Effector memory CD4-positive, alpha-beta T cell (primary cell): ENCODE measurements around the gene RNF167.

ENCODE experiments used
- DNase-seq, 3 donors: peaks; one replicate each; pipeline ENCODE4 v3.0.0-alpha.2; 2020
- H3K27ac ChIP-seq: 2 replicates; pipeline ENCODE4 v1.7.0; 2013; ENCODE audit warnings: mild to moderate bottlenecking, low read length, moderate library complexity; ENCODE audit not compliant: insufficient read depth, poor library complexity, severe bottlenecking
- H3K27me3 ChIP-seq: replicated peaks from 2 replicates; pipeline ENCODE4 v1.7.0; 2013; ENCODE audit warnings: mild to moderate bottlenecking, low read length; ENCODE audit not compliant: insufficient read depth, control insufficient read depth, poor library complexity, severe bottlenecking
- H3K36me3 ChIP-seq: 2 replicates; pipeline ENCODE4 v1.7.0; 2013; ENCODE audit warnings: mild to moderate bottlenecking, low read length, moderate library complexity; ENCODE audit not compliant: control insufficient read depth, insufficient read depth
- H3K4me1 ChIP-seq: 2 replicates; pipeline ENCODE4 v1.7.0; 2013; ENCODE audit warnings: low read length, mild to moderate bottlenecking; ENCODE audit not compliant: control insufficient read depth, insufficient read depth, poor library complexity, severe bottlenecking
- H3K4me3 ChIP-seq: 2 replicates; pipeline ENCODE4 v1.7.0; 2013; ENCODE audit warnings: low read length, low read depth, mild to moderate bottlenecking; ENCODE audit not compliant: insufficient read depth, poor library complexity, severe bottlenecking
- H3K9me3 ChIP-seq: 2 replicates; pipeline ENCODE4 v1.7.0; 2013; ENCODE audit warnings: mild to moderate bottlenecking, low read length, moderate library complexity; ENCODE audit not compliant: control insufficient read depth

RNF167 gene

GRCh38 chr17:4938688-4939545 lies 1.2 kb upstream of the RNF167 start:
- H3K36me3 ChIP-seq, result peaks cover 34% of the 10 kb centered on the region
- peak overlapping the region; percentile 73 for H3K4me3 ChIP-seq
- H3K9me3 ChIP-seq, result no peaks in the 10 kb centered on the region
- no peaks in the 10 kb centered on the region for H3K27me3 ChIP-seq
- H3K4me1 ChIP-seq, result peaks cover 39% of the 10 kb centered on the region
- DNase-seq, result no peak
- H3K27ac ChIP-seq, result peak overlapping the region; percentile 74

- Histone ChIP-seq H3K4me3 (peak overlapping the region; percentile 73), H3K27ac (peak overlapping the region; percentile 74), H3K4me1 (peaks cover 39% of the 10 kb centered on the region), H3K36me3 (peaks cover 37% of the 10 kb centered on the region), H3K27me3 (no peaks in the 10 kb centered on the region), H3K9me3 (no peaks in the 10 kb centered on the region)
- no peak for DNase-seq
Observed at GRCh38 chr17:4939546-4939795, 597 bp upstream of the RNF167 start.

DNA sequence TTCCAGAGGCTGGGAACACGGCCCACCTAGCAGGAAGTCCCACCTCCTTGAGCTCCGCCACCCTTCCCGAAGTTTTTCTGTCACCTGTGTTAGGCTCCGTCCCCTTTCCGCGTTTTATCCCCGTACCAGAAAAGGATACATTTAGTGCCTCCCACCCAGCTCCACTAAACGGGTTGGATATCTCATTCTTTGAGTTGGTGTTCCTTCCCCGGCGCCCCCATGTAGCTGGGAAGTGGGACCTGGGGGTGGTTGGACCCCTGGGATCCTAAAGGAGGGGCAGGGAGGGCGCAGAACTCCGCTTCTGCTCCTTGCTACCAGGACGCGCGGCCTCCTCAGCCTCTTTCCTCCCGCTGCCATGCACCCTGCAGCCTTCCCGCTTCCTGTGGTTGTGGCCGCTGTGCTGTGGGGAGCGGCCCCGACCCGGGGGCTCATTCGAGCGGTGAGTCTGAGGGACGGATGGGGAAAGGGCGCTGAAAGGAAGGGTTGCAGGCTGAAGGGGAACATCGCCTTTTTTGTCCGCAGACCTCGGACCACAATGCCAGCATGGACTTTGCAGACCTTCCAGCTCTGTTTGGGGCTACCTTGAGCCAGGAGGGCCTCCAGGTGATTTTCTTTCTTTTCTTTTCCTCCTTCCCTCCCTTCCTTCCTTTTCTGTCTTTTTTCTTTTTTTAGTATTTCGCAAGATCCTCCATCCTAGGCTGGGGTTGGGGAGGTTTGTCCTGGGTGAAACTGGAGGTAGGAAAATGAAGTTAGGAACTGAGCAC lies 669 bp downstream of the RNF167 start:
- Histone ChIP-seq H3K27me3 (no peaks in the 10 kb centered on the region), H3K9me3 (no peaks in the 10 kb centered on the region), H3K36me3 (peaks cover 46% of the 10 kb centered on the region), H3K27ac (peak overlapping the region; percentile 93), H3K4me3 (peak overlapping the region; percentile 94), H3K4me1 (peaks cover 50% of the 10 kb centered on the region)
- peak; percentile 28 to 37 (median 29) for DNase-seq

- no peak for DNase-seq
- H3K4me3 ChIP-seq, result peak overlapping the region; percentile 94
- H3K27me3 ChIP-seq, result no peaks in the 10 kb centered on the region
- H3K36me3 ChIP-seq, result peaks cover 47% of the 10 kb centered on the region
- peak overlapping the region; percentile 93 for H3K27ac ChIP-seq
- peaks cover 55% of the 10 kb centered on the region for H3K4me1 ChIP-seq
- no peaks in the 10 kb centered on the region for H3K9me3 ChIP-seq
Observed at GRCh38 chr17:4941319-4941610, 1.2 kb downstream of the RNF167 start.

GRCh38 chr17:4942760-4943508 lies 2.9 kb downstream of the RNF167 start:
- Histone ChIP-seq H3K4me3 (no peak overlapping the region), H3K4me1 (peaks cover 59% of the 10 kb centered on the region), H3K27ac (peak overlapping the region; percentile 94), H3K36me3 (peaks cover 38% of the 10 kb centered on the region), H3K9me3 (no peaks in the 10 kb centered on the region), H3K27me3 (no peaks in the 10 kb centered on the region)
- no peak for DNase-seq

GRCh38 chr17:4944163-4944553 lies 4.1 kb downstream of the RNF167 start:
- Histone ChIP-seq H3K36me3 (peaks cover 33% of the 10 kb centered on the region), H3K9me3 (no peaks in the 10 kb centered on the region), H3K4me1 (peaks cover 57% of the 10 kb centered on the region), H3K27ac (peak overlapping the region; percentile 94), H3K27me3 (no peaks in the 10 kb centered on the region), H3K4me3 (peak overlapping the region; percentile 46)
- peak; percentile 33 to 52 (median 34) for DNase-seq

- peaks cover 60% of the 10 kb centered on the region for H3K4me1 ChIP-seq
- H3K9me3 ChIP-seq, result no peaks in the 10 kb centered on the region
- H3K27me3 ChIP-seq, result no peaks in the 10 kb centered on the region
- H3K27ac ChIP-seq, result peak overlapping the region; percentile 94
- peaks cover 33% of the 10 kb centered on the region for H3K36me3 ChIP-seq
- DNase-seq, result no peak
- H3K4me3 ChIP-seq, result peak overlapping the region; percentile 46
Observed at GRCh38 chr17:4944554-4945175, 4.6 kb downstream of the RNF167 start.

DNA sequence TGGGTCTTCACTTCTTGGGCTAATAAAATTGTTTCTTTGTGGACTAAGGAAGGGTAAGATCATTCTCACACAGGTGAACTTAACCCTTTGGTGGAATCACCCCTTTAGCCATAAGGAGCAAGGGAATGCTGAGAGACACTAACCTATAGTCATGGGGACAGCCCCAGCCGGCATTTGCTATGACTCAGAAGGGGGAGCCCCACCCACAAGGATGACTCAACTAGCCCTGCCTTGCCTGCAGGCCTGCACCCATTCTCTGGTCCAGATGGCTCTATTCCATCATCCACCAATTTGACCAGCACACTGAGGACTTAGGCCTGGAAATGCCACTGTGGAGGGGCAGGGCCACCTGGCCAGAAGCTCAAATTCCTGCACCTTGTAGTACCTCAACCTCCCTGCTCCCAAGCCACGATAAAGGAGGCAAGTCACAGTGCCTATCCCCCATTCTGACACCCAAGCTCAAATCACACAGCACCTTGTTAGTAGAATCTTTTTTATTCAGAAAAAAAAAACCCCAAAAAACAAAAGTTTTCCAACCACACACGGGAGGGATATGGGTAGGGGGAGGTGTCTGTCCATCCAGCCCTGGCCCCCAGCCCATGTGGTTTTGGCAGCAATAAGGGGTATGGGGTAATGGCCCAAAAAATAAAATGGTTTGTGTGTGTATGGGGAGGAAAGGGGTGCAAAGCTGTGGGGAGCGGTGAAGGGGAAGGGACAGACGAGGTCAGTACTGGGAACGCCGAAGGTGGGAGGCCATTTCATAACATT lies 5.3 kb downstream of the RNF167 start:
- H3K4me3 ChIP-seq, result peak overlapping the region; percentile 46
- H3K36me3 ChIP-seq, result peaks cover 33% of the 10 kb centered on the region
- peaks cover 64% of the 10 kb centered on the region for H3K4me1 ChIP-seq
- no peaks in the 10 kb centered on the region for H3K27me3 ChIP-seq
- H3K27ac ChIP-seq, result peak overlapping the region; percentile 94
- peak; percentile 56 to 71 (median 65) for DNase-seq
- H3K9me3 ChIP-seq, result no peaks in the 10 kb centered on the region

GRCh38 chr17:4945944-4946280 lies 5.8 kb downstream of the RNF167 start:
- H3K27ac ChIP-seq, result peak overlapping the region; percentile 94
- no peaks in the 10 kb centered on the region for H3K27me3 ChIP-seq
- no peak for DNase-seq
- no peaks in the 10 kb centered on the region for H3K9me3 ChIP-seq
- peak overlapping the region; percentile 99 for H3K4me3 ChIP-seq
- H3K36me3 ChIP-seq, result peaks cover 33% of the 10 kb centered on the region
- peaks cover 69% of the 10 kb centered on the region for H3K4me1 ChIP-seq
